ENCODE results near the gene PPP1R13B.

GRCh38 chr14:103688906-103689902, 158.2 kb downstream of the PPP1R13B start:
- no peak for TF ChIP-seq CTCF (IDR thresholded peaks at IDR 0.05; ENCODE audit: low read depth, low read length)
- TF ChIP-seq EZH2phosphoT487 (IDR thresholded peaks at IDR 0.05; ENCODE audit: low read depth), result no peak

All from OCI-LY3 (cell line).